Amniotic epithelial cell (primary cell): ENCODE results near the gene DNAH2.

Experiments
- DNase-seq: peaks from one replicate; pipeline ENCODE4 v3.0.0-alpha.2; 2010; ENCODE audit warnings: low read depth

Gene DNAH2

GRCh38 chr17:7880076-7880868 is 162.7 kb downstream of the DNAH2 start:
- DNase-seq: no peak

- peak; percentile 52 for DNase-seq
These were observed 163.9 kb downstream of the DNAH2 start for GRCh38 chr17:7881276-7882054.

- no peak for DNase-seq
These were observed 164.5 kb downstream of the DNAH2 start for GRCh38 chr17:7882068-7882467.

GRCh38 chr17:7882629-7883028 is 165.1 kb downstream of the DNAH2 start:
- peak; percentile 75 for DNase-seq
